EL (cell line): ENCODE data around the gene SASH3.

ENCODE experiments used
- DNase-seq: peaks from one replicate; pipeline ENCODE4 v3.0.0-alpha.2; 2016

The SASH3 gene

DNA sequence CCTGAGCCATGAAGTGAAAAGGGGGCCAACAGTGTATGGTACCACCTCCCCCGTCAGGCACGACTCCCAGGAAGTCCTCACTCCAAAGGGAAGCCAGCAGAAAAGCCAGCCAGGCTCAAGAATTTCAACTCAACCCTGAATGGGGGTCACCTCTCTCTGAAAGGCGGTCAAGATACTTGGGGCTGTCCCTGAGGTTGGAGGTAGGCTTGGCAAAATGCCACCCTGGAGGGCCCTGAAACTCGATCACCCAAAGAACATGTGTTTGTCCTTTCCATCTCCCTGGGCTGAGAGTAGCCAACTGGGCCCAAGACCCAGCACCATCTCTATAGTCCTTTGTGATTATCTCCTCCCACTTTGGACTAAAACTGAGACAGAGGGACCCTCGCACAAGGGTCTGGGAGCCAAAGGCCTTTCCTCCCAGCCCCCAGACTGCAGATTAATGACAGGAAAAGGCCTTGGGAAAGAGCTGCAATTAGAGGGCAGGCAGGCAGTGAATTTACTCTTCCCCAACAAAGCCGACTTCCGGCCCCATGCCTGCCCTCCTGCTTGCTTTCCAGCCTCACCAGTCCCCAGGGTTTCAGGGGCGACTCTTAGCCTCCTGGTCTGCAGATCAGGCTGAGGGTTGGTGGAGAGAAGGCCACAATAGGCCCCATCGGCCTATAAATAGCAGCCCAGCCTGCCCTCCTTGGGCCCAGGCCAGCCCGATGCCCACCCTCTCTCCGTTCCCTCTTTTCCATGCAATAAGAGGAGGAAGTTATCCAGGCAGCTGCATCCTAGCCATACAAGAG, 5.6 kb downstream of the SASH3 start:
- DNase-seq, result no peak

DNA sequence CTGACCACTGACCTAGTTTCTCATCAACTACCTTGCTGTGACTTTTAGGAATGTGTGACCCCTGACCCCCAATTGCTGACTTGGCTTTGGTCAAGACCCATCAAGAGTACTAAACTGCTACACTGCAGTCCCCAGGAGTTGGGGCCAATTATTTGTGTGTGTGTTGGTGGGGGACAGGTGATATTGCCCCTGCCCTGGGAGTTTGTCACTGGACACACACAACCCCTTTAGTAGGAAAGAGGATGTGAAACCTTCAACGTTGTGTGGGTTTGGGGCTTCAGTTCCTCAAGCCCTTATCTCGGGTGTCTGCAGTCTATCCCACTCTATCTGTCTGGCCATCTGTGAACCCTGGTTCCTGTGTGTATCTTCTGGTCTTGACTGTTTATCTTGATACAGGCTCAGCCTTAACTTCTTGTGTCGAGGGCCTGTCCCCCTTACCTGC, 6.5 kb downstream of the SASH3 start:
- no peak for DNase-seq

DNA sequence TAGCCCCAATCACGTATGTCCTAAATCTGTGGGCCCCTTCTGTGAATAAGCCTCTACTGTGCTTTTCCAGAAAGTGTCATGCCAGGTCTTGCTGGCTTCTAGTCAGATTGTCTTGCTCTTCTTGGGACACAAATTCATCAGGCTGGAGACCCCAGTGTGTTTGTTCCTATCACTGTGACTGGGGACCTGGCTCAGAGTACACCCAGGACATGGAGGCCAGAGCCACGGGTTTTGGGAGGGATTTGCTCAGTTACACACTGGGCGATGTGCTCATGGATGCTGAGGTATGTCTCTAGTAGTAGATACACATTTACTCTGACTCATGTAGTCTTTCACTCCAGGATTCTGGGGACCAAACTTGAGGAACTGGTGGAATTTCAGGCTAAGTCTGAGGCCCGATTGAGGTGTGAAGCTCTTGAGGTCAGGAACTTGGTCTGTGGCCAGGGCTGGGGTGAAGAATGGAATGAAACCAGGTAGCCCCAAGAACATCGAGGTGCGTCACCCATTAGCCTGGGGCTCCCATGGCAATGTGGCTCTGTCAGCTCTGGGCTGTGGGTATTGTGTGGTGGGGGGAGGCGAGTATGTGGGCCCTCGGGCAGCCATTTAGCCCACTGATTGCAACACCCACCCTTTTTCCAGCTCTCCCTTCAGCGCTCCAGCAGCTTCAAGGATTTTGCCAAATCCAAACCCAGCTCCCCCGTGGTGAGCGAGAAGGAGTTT, 7.7 kb downstream of the SASH3 start:
- no peak for DNase-seq

DNA sequence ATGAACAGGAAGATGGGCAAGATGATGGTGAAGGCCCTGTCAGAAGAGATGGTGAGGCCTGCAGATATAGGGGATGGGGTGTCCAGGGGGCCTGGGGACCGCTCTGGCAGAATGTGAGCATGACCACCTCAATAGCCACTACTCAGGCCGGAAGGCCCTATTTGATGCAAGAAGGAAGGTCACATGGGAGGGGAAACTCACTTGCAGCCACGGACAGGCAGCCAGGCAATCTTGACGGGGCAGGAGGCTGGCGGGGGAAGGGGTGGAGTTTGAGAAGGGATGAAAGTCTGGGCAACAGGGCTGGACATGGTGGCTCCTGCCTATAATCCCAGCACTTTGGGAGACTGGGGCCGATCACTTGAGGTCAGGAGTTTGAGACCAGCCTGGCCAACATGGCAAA, 8.8 kb downstream of the SASH3 start:
- DNase-seq, result no peak

DNA sequence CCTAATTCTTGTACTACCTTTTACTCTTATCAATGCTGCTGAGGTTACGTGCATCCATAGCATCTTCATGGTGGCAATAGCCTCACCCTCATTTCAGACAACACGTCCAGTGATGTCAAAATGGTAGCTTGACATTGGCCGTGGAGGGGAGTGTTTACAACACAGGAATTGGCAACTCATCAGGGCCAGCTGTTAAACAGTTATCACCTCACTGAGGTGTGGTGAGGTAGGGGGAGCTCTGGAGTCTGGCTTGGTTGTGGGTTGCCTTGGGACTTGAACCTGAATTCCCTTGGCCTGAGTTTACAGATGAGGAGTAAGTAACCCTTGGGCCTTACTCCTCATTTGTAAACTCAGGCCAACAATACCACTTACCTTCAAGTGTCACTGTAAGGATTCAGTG, 10.4 kb downstream of the SASH3 start:
- DNase-seq, result no peak

DNA sequence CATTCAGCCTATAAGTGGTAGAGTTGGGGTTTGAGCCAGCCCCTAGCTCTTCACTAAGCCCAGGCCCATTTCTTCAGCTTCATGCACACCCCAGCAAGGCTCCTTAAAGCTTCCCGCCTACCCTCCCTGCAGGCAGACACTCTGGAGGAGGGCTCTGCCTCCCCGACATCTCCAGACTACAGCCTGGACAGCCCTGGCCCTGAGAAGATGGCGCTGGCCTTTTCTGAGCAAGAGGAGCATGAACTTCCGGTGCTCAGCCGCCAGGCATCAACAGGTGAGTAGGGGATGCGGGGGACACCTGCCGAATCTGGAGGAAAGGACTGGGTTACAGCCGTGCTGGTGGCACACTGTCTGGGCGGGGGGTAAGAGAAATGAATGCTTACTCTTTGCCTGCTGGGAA, 11.1 kb downstream of the SASH3 start:
- no peak for DNase-seq

DNA sequence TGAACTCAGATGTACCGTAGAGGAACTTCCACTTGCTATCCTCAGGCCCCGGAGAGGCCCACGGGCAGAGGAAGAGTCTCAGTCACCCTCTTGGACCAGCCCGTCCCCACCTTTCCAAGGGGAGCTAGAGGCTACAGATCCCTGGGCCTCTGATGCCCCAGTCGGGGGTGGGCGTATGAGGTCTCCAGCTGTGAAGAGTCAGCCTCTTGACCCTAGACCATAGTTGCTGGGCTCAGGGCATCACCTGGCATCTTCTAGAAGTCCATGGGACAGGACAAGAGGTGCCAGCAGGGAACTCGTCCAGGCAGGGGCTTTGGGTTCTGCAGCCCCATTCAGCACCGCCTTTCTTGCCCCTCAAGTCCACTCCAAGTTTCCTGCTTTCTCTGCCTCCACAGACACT, 11.6 kb downstream of the SASH3 start:
- no peak for DNase-seq

DNA sequence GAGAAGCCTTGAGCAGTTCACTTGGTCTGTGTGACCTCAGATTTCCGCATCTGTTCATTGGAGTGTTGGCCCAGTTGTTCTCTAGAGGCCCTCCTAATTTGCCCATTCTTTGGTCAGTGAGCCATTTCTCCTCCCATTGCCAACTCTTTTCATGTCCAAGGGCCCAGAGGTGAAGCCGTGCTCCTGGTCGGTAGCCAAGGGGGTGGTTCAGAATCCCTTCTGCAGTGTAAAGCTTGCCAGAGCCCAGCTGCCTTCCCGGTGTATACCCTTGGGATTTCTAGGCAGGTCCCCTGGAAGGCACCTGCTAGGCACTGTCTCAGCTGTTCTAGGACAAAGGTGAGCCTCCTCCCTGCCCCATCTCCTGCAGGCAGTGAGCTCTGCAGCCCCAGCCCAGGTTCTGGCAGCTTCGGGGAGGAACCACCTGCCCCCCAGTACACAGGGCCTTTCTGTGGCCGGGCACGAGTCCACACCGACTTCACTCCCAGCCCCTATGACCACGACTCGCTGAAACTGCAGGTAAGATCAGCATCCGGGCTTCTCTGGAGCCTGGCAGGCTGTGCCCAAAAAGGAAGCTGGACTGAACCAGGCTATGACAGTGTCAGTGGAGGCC, 12.3 kb downstream of the SASH3 start:
- DNase-seq, result no peak

DNA sequence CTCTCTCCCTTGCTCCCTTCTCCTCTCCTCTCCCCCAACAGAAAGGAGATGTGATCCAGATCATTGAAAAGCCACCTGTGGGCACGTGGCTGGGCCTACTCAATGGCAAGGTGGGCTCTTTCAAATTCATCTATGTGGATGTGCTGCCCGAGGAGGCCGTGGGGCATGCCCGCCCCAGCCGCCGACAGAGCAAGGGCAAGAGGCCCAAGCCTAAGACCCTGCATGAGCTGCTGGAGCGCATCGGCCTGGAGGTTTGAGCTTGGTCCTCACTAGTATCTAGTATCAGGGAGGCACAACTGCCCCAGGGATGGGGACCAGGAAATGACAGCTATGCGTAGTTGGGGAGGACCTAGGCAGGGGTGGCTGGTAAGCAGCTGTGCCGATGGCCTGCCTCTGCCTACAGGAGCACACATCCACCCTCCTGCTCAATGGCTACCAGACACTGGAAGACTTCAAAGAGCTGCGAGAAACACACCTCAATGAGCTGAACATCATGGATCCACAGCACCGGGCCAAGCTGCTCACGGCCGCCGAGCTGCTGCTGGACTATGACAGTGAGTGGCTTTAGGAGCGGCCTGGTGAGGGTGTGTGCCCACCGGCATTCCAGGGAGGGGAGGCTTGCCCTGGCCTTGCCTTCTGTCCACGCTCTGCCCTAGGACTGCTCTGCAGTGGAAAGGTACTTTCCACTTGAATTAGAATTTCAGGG, 13.0 kb downstream of the SASH3 start:
- no peak for DNase-seq

DNA sequence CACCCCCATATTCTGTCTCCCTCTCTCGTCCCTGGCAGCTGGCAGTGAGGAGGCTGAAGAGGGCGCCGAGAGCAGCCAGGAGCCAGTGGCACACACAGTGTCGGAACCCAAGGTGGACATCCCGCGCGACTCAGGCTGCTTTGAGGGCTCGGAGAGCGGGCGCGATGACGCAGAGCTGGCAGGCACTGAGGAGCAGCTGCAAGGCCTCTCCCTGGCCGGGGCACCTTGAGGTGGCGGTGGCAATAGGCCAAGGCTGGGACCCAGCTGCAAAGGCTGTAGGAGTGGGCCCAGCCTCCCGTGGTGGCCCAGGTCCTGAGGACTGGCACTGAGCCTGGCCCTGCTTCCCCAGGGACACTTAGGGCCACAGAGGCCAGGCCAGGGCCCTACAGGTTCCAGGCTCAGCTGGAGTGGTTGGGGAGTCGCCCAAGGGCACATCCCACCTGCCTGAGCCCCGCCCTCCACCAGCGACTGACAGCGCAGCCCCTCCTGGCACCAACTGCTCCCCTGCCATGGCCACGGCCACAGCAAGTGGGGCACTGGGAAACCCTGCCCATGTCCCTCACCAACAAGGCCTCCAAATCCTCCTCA, 13.9 kb downstream of the SASH3 start:
- no peak for DNase-seq

DNA sequence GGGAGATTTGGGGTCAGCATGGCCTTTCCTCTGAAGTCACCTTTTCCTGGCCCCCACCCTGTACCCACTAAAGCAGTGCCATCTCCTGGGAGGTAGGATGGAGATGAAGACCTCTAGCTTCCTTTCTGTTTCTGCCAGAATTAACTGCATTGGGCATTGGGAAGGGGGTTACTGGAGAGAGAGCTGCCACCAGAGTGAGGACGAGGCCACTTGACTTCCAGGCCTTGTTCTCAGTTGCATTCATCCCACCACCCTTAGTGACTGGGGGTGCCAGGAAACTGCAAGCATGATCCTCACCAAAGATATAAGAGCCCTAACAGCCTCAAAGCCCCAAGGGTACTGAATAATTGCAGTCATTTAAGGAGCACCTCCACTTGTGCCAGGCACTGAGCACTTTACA, 15.8 kb downstream of the SASH3 start:
- no peak for DNase-seq

DNA sequence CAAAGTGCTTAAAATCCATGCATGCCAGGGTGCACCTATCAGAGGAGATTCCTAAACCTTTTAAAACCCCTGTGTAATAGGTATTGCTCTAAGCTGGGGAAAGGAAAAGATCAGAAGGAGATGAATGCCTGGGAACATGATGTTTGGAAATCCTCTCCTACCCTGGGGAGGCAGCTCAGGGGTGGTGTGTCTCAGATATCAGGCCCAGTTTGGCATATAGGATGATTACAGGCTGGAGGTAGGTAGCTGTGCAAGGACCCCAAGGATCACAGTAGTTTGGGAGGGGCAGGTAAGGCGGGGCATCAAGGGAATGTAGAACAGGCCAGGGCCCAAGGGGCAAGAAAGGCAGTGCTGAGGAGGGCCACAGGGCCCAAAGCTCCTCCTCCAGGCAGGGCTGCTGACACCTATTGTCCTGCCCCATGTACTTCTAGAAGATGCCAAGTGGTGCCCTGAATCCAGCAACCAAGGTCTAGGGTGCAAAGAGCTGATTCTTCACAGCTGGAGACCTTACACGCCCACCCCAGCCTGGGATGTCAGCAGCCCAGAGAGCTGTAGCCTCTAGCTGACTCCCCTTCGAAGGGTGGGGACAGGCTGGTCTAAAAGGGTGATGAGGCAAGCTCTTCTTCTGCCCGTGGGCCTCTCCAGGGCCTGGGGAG, 17.6 kb downstream of the SASH3 start:
- no peak for DNase-seq

DNA sequence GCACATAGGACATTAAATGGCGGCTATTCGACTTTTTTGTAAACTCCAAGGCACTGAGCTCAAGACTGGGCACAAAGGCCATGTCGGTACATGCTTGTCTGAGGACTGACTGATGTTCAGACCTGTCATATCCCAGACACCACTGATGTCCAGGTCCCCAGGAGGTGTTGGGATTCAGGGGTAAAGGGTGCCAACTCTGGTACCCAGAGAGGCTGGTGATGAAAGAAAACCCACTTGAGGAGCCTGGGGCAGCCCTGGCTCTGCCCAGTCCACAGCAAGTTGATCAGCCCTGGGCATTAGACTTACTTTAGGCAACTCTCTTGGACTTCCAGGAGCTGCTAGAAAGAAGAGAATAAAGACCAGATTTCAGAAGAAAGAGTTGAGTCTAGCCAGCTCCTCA, 18.7 kb downstream of the SASH3 start:
- no peak for DNase-seq

DNA sequence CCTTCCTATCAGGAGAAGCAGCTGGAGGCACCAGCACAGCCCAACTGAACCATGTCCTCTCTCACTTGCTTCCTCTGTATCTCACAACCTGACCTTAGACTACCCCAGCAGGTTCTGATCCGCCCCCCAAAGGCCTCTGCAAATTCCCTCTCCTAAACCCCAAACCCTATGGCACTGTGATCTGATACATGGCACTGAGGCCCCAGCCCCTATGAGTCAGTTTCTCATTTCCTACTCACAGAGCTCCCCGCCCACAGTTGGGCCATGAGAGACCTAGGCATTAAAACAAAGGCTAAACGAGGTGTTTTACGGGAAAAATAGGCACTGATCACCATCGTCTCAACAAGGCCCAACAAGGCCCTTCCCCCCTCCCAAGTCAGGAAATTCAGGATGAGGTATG, 19.1 kb downstream of the SASH3 start:
- DNase-seq, result no peak

DNA sequence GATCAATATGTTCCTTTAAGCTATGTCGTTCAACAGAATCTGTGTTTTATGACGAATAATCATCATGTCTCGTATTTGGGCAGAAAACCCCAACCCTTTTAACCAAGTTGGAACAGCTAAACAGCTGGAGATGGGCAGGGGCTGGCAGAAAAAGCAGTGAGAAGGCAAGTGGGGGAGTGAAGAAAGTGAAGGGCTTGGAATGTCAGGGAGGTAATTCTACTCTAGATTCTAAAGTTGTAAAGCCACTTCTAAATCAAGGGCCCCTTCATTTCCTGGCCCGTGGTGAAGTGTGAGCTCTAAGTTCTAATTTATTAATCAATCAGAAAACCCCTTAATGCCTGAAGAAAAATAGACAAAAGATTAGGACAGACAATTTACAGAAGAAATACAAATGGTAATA, 20.4 kb downstream of the SASH3 start:
- no peak for DNase-seq

DNA sequence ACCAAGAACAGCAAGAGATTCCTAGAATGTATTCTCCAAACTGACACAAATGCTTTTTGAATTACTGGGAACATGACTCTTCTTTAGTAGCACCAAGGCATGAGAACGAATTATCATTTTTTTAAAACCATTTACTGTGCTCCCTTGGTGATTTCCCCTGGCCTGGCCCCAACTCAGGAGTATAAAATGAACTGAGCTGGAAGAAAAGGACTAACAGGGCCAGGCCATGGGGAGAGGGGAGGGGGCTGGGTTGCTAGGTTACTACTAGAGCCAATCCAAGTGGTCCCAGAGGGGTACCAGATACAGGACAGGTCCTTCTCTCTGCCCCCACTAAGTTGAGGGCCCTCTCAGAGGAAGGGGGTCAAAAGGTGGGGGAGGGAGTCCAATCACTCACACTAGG, 23.1 kb downstream of the SASH3 start:
- DNase-seq, result no peak

DNA sequence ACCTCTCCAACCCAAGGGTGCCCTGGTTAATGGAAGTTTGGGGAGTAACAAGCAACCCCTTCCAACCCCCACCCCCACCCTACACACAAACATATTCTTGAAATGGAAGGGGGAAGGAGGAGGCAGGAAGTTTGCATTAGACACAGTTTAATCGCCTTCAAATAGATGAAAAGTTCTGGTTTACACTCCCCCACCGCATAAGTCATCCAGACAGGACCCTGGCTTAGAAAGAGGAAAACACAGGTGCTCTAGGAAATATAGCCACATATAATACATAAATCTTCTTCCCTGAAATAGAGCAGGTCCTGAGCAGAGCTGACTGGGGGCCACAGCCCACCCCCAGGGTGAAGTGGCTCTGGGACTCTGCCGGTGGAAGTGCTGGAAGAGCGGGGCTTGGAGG, 25.1 kb downstream of the SASH3 start:
- no peak for DNase-seq

DNA sequence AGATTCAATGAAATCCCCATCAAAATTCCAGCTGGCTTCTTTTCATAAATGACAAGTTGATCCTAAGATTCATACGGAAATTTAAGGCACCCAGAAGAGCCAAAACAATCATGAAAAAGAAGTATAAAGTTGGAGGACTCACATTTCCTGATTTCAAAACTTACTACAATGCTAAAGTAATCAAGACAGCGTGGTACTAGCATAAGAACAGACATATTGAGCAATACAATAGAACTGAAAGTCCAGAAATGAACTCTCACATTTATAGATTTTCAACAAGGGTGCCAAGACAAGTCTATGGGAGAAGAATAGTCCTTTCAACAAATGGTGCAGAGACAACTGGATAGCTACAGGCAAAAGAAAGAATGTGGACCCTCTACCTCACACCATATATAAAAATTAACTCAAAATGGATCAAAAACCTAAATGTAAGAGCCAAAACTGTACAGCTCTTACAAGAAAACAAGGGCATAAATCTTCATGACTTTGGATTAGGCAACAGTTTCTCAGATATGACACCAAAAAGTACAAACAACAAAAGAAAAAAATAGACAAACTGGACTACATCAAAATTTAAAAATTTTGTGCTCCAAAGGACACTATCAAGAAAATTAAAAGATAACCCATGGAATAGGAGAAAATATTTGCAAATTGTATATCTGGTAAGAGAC, 28.5 kb downstream of the SASH3 start:
- no peak for DNase-seq

DNA sequence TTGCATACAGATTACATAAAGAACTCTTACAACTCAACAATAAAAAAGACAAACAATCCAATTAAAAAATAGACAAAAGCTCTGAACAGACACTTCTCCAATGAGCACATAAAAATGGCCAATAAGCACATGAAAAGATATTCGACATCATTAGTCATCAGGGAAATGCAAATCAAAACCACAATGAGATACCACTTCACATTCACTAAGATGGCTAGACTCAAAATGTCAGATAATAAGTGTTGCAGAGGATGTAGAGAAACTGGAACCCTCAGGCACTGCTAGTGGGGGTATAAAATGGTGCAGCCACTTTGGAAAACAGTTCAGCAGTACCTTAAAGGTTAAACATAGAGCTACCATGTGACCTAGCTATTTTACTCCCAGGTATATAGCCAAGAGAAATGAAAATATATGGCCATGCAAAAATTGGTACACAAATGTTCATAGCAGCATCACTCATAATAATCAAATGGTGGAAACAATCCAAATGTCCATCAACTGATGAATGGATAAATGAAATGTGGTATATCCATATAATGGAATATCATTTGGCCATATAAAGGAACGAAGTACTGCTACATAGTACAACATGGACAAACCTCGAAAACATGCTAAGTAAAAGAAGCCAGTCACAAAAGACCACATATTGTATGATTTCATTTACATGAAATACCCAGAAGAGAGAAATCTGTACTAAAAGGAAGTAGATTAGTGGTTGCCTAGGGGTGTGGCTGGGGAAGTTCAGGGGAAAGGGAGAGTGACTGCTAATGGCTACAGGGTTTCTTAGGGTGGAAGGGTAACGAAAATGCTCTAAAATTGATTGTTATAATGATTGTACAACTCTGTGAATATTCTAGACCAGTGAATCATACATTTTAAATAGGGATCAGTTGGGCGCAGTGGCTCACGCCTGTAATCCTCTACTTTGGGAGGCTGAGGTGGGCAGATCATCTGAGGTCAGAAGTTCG, 29.4 kb downstream of the SASH3 start:
- peak; percentile 15 for DNase-seq

DNA sequence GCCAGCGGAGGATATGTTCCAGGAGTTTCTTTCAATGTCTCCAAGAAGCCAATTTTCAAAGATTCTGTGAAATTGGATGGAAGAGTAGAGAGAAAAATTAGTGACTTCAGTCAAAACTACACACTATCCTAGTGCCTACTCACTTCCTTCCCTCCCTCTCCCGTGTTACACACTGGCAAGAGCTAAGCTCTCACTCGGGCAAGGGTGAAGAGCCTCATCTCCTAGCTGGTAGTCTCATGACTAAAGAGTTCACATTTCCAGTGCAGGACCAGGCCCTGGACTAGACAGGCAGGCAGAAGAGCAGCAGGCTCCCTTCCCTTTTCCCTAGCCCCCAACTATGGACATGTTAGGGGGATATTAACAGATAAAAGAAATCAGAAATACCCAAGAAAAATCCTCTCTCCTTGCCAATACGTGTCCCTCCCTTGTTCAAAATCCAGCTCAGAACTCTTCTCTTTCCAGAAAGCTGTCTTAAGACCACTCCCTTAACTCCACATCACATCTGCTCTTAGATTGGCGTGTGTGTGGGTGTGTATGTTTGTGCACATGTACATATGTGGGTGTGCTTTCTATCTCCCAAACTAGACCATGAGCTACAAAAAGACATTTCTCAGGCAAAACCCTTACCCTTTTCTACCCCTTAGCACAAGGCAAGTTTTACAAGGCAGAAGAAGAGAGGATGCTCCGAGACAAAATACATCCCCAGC, 34.1 kb downstream of the SASH3 start:
- no peak for DNase-seq
